ENCODE measurements around the gene CUL9. TPM values are rescaled to one million over a fixed set of nuclear protein-coding genes. Genes with fewer than 3 reads are reported as not detected.

Gene CUL9
- 20.1 and 40.0 TPM in 2 replicates for total RNA-seq

DNA sequence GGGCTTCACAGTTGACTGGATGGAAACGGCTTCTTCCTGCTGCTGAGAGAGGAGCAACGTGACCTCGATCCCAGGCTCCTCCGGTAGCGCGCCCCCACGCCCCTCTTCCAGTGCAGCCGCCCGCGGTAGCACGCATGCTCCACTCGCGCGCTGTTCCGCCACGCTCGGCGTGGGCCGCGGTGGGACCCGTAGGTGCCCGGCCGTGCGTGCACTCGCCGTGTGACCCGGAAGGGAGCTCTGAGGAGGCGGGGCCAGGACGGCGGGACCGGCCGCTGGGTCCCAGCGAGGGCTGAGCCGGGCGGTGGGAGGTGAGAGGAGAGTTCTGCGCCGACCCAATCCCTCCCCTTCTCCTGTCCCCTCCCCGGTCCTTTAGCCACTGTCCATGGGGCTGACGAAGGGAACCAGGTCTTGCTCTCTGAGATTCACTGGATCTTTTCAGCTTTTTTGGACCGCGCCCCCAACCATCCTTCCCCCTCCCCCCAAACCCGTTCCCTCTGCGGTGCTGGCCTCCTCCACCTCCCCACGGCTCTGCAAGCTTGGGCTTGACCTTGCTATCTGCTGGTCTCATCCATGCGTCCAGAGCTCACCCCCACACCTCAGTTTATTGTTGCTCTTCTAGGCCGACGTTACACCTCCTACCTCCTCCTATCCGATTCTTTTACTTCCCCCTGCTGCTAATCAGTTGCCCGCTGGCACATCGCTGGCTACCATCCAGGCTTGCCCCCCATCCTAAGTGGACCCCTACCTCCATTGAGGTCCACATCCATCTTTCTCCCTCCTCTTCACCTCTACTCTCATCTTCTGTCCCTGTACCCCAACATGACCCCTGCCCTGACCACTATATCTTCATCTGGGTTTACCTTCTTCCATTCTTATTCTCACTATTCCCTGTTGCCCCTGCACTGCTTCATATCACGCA lies at the start of gene CUL9:
TSS of gene CUL9 (plus strand) at position 255 of the 919 bp plus-strand sequence. CDS start 2,115 bp downstream, outside the sequence.

DNA sequence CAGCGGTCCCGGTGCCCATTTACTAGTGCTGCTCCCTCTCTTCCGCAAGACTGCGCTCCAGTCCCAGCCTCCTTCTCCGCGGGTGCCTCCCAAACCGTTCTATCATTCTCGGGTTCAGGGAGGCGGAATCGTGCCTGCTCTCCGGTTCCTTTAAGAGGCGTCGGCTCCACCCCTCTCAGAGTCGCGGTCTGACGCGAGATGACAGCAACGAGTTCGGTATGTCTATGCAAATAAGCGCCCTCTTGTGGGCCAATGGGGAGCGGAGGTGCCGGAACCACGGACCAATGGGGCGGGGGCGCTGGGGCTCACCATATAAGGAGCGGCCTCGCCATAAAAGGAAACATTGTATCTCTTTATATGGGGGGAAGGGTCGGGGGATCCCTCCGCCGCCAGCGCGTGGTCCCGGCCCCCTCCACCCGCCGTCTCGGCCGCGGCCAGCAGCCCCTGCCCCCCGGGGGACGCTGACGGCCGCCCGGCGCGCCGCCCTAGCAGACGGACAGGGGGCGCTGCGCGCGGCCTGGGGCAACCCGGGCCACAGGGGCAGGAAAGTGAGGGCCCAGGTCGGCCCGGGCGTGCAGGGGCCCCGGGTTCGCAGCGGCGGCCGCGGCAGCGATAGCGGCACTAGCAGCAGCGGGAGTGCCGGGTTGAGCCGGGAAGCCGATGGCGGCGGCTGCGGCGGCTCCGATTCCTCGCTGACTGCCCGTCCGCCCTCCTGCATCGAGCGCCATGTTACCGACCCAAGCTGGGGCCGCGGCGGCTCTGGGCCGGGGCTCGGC lies 10.9 kb upstream of the CUL9 start, which contains the start of gene SRF:
TSS of gene SRF (plus strand) at position 339 of the 776 bp plus-strand sequence. CDS start at position 727, 388 bp downstream.

DNA sequence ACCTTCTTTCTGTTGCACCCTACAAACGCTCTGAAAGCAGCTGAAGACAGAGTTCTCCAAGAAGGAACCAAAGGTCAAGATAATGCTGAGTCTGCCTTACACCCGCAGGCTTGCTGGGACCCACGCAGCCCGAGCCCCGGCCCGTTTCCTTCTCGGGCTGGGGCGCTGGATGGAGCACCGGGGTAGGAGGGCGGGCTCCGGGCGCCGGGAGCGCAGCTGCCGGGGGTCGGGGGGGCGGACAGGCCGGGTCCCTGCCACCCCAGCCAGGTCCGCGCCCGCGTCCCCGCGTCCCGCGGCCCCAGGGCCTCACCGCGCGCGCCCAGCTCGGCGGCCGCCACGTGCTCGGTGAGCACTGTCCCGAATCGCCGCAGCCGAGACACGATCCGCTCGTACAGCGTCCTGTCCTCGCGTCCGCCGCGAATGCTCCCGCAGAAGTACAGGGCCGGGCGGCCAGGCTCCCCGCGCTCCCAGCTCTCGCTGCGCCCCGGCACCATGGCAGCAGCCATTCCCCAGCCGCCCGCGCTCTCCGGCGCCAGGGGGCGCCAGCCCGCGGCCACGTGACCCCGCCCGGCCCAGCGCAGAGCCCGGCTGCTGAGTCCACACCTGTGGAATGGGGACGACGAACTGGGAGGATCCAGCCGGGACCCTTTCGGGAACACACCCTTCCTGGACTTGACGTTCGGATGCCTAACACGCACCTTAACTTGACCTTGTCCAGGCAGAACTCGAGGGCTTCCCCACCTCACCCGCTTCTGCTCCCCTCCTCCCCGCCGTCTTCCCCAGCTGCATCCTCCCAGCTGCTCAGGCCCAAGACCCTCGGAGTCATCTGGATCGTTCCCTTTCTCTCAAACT lies 47.2 kb downstream of the CUL9 start, which contains the start of gene DNPH1:
TSS of gene DNPH1 (minus strand) at position 531 of the 852 bp plus-strand sequence. CDS start at position 506, 25 bp downstream.

DNA sequence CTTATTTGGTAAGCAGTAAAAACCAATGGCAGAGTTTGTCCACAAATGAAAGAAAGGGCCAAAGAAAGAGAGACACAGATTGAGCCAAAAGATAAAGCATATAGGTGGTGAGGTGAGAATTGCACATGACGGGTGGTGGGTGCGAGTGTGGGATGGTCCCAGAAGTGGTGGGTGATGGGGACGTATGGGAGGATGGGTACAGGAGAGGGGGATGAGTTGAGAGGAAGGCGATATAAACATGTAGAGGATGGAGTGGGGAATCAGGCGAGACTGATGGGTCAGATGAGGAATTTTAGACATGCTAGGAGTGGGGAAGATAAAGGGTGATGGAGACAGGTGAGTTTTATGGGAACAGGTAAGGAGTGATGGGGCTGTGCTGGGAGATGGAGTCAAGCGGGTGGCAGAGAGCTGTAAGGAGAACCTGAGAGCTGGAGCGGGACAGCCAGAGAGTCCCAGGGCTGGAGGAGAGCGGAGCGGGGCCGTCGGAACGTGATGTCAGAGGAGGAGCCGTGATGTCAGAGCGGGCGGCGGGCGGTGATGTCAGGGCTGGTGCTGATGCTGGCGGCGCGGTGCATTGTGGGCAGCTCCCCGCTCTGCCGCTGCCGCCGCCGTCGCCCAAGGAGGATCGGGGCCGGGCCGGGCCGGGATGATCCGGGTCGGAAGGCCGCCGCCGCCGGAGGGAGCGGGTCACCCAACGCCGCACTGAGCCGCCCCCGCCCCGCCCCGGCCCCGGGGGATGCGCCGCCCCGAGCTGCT lies 61.1 kb downstream of the CUL9 start, which contains the start of gene TTBK1:
TSS of gene TTBK1 (plus strand) at position 574 of the 756 bp plus-strand sequence. CDS start 3,180 bp downstream, outside the sequence.

Other genes with a start within 250 kb of the CUL9 start
- under 0.01 TPM in 1 of 2 replicates, not detected in the other for gene GNMT, start 221.4 kb upstream of the CUL9 start, total RNA-seq
- 18.1 and 25.6 TPM in 2 replicates for gene PEX6, start 203.0 kb upstream of the CUL9 start, total RNA-seq
- 29.1 and 32.3 TPM in 2 replicates for gene PPP2R5D, start 197.6 kb upstream of the CUL9 start, total RNA-seq
- 38.9 and 39.6 TPM in 2 replicates for gene MEA1, start 168.2 kb upstream of the CUL9 start, total RNA-seq
- 98.5 and 107 TPM in 2 replicates for gene KLHDC3, start 167.9 kb upstream of the CUL9 start, total RNA-seq
- gene RRP36, start 160.6 kb upstream of the CUL9 start, total RNA-seq = 59.3 and 85.0 TPM in 2 replicates
- 20.9 and 41.9 TPM in 2 replicates for gene CUL7, start 128.3 kb upstream of the CUL9 start, total RNA-seq
- 12.0 and 17.6 TPM in 2 replicates for gene MRPL2, start 122.8 kb upstream of the CUL9 start, total RNA-seq
- 14.2 and 20.8 TPM in 2 replicates for gene KLC4, start 122.6 kb upstream of the CUL9 start, total RNA-seq
- gene PTK7, start 105.9 kb upstream of the CUL9 start, total RNA-seq = 2.8 and 30.5 TPM in 2 replicates
- gene SRF, start 10.9 kb upstream of the CUL9 start, total RNA-seq = 10.2 and 16.6 TPM in 2 replicates
- 25.9 and 36.3 TPM in 2 replicates for gene DNPH1, start 47.3 kb downstream of the CUL9 start, total RNA-seq
- gene TTBK1, start 61.3 kb downstream of the CUL9 start, total RNA-seq = under 0.01 and 0.06 TPM in 2 replicates
- gene SLC22A7, start 116.1 kb downstream of the CUL9 start, total RNA-seq = not detected in 2 replicates
- gene CRIP3, start 126.6 kb downstream of the CUL9 start, total RNA-seq = 0.19 TPM in 1 of 2 replicates, not detected in the other
- gene ZNF318, start 187.5 kb downstream of the CUL9 start, total RNA-seq = 3.4 and 8.2 TPM in 2 replicates
- 12.8 and 30.3 TPM in 2 replicates for gene ABCC10, start 245.3 kb downstream of the CUL9 start, total RNA-seq

All from bladder microvascular endothelial cell (primary cell).